TTC549 (cell line): ENCODE measurements around the gene TTC13.

Source experiments
- FAIRE-seq: peaks from 2 replicates; lab custom pipeline; 2012; peaks lifted over from hg19 to GRCh38; lab: Jason Lieb, UNC

Gene TTC13

GRCh38 chr1:230905733-230906132 lies 72.9 kb downstream of the TTC13 start:
- no peak for FAIRE-seq

GRCh38 chr1:230902349-230902923 lies 76.2 kb downstream of the TTC13 start:
- no peak for FAIRE-seq

- FAIRE-seq, result no peak
Observed at GRCh38 chr1:230901671-230902070, 77.0 kb downstream of the TTC13 start.

- FAIRE-seq, result no peak
Observed at GRCh38 chr1:230900984-230901383, 77.7 kb downstream of the TTC13 start.

- no peak for FAIRE-seq
Observed at GRCh38 chr1:230899841-230900251, 78.8 kb downstream of the TTC13 start.

- FAIRE-seq, result no peak
Observed at GRCh38 chr1:230898748-230899147, 79.9 kb downstream of the TTC13 start.

- no peak for FAIRE-seq
Observed at GRCh38 chr1:230898144-230898543, 80.5 kb downstream of the TTC13 start.

- FAIRE-seq, result no peak
Observed at GRCh38 chr1:230896779-230897178, 81.9 kb downstream of the TTC13 start.

- no peak for FAIRE-seq
Observed at GRCh38 chr1:230895452-230895851, 83.2 kb downstream of the TTC13 start.

- FAIRE-seq, result no peak
Observed at GRCh38 chr1:230894664-230895063, 84.0 kb downstream of the TTC13 start.

GRCh38 chr1:230894032-230894431 lies 84.6 kb downstream of the TTC13 start:
- no peak for FAIRE-seq

- no peak for FAIRE-seq
Observed at GRCh38 chr1:230892018-230892491, 86.6 kb downstream of the TTC13 start.

GRCh38 chr1:230891413-230891812 lies 87.2 kb downstream of the TTC13 start:
- FAIRE-seq, result no peak

- no peak for FAIRE-seq
Observed at GRCh38 chr1:230884646-230885045, 94.0 kb downstream of the TTC13 start.

GRCh38 chr1:230883967-230884366 lies 94.7 kb downstream of the TTC13 start:
- no peak for FAIRE-seq

- FAIRE-seq, result no peak
Observed at GRCh38 chr1:230879778-230880177, 98.9 kb downstream of the TTC13 start.

- FAIRE-seq, result no peak
Observed at GRCh38 chr1:230878591-230878990, 100.1 kb downstream of the TTC13 start.

- no peak for FAIRE-seq
Observed at GRCh38 chr1:230877924-230878590, 100.6 kb downstream of the TTC13 start.

- FAIRE-seq, result no peak
Observed at GRCh38 chr1:230877146-230877923, 101.3 kb downstream of the TTC13 start.

GRCh38 chr1:230876660-230877059 lies 102.0 kb downstream of the TTC13 start:
- FAIRE-seq, result no peak

GRCh38 chr1:230875370-230875769 lies 103.3 kb downstream of the TTC13 start:
- FAIRE-seq, result no peak

- FAIRE-seq, result no peak
Observed at GRCh38 chr1:230870916-230871315, 107.7 kb downstream of the TTC13 start.

GRCh38 chr1:230869500-230869899 lies 109.2 kb downstream of the TTC13 start:
- no peak for FAIRE-seq
